K562 (cell line): ENCODE data around the gene DUS3L. TPM values are rescaled to one million over a fixed set of nuclear protein-coding genes. Genes with fewer than 3 reads are reported as not detected.
"Not testable (repeated sequence)": the region's sequence is repeated elsewhere in the genome, so short reads cannot be mapped to it uniquely, and the experiment has no call there.

Experiments
- ATAC-seq: fragments of 200-7000 bp; cut with Tn5 transposase; 3 replicates; pipeline ENCODE4 v1.9.1; 2020; ENCODE audit warnings: moderate library complexity
- BruUV-seq: library from RNA; stranded (reverse); fragments of 400-500 nt; replicated peaks from 2 replicates; lab custom pipeline; 2021; lab: Mats Ljungman, UMichigan
- CTCF ChIA-PET: fragments of 300-600 bp; formaldehyde crosslinking; extraction: SDS; loops from one replicate; lab custom pipeline; 2021; ENCODE audit warnings: low intra/inter-chr PET ratio; lab: Yijun Ruan, JAX
- POLR2A ChIA-PET: fragments of 300-600, 350-650 bp; sonication (Branson Sonifier 250); formaldehyde crosslinking; extraction: SDS; loops from one replicate; lab custom pipeline; 2021; ENCODE audit warnings: antibody characterized with exemption, inconsistent platforms; lab: Yijun Ruan, JAX
- DNase-seq, 4 experiments: peaks; one replicate each; pipeline versions ENCODE4 v3.0.0 to v3.0.0-alpha.2; 2011 to 2018; ENCODE audit warnings: low spot score in 3 of 4, mixed read lengths in 3 of 4; ENCODE audit errors: extremely low read depth in 1 of 4
- FAIRE-seq: peaks from 2 replicates; lab custom pipeline; 2011; peaks lifted over from hg19 to GRCh38; lab: Jason Lieb, UNC
- H2AFZ ChIP-seq: 2 replicates; pipeline ENCODE4 v1.6.0; 2011; ENCODE audit warnings: low read depth, low read length, control low read depth, inconsistent platforms
- H3K27ac ChIP-seq: fragments of 200-600 bp; 3 replicates; pipeline ENCODE4 v1.8.0; 2011; ENCODE audit warnings: low read depth, mild to moderate bottlenecking, control low read depth, inconsistent platforms, low read length, moderate library complexity, mixed read lengths; ENCODE audit errors: extremely low read depth
- H3K27me3 ChIP-seq, 2 experiments: fragments of 300-600 bp in 1 of 2; 2 replicates in 1 of 2; 3 replicates in 1 of 2; pipeline versions ENCODE4 v1.6.0 to v1.8.0; 2011; ENCODE audit warnings: inconsistent platforms in 2 of 2, low read length in 2 of 2, mild to moderate bottlenecking in 1 of 2, mixed read lengths in 1 of 2, moderate library complexity in 1 of 2; ENCODE audit not compliant: control insufficient read depth in 2 of 2, insufficient read depth in 2 of 2
- H3K36me3 ChIP-seq: fragments of 300-600 bp; 3 replicates; pipeline ENCODE4 v1.8.0; 2011; ENCODE audit warnings: mild to moderate bottlenecking, low read length, inconsistent platforms; ENCODE audit not compliant: control insufficient read depth, insufficient read depth
- H3K4me1 ChIP-seq, 2 experiments: fragments of 200-600 bp in 1 of 2; replicated peaks in 1 of 2; 2 replicates in 1 of 2; 3 replicates in 1 of 2; pipeline versions ENCODE4 v1.5.1 to v1.8.0; 2011; ENCODE audit warnings: inconsistent platforms in 2 of 2, low read length in 2 of 2, mild to moderate bottlenecking in 1 of 2, mixed read lengths in 1 of 2, moderate library complexity in 1 of 2; ENCODE audit not compliant: control insufficient read depth in 2 of 2, insufficient read depth in 2 of 2
- H3K4me2 ChIP-seq: 2 replicates; pipeline ENCODE4 v1.6.1; 2011; ENCODE audit warnings: low read length, control low read depth, inconsistent platforms, mixed read lengths; ENCODE audit not compliant: insufficient read depth
- H3K4me3 ChIP-seq: fragments of 200-600 bp; sonication (generic), shearing (Covaris generic); 2 replicates; pipeline ENCODE4 v1.5.1; 2016; ENCODE audit warnings: control low read depth, inconsistent platforms
- H3K79me2 ChIP-seq: fragments of 200-600 bp; 3 replicates; pipeline ENCODE4 v1.8.0; 2011; ENCODE audit warnings: low read length, inconsistent platforms; ENCODE audit not compliant: control insufficient read depth, insufficient read depth
- H3K9ac ChIP-seq, 2 experiments: 2 replicates each; pipeline versions ENCODE4 v1.6.0 to v1.6.1; 2011; ENCODE audit warnings: low read depth in 2 of 2, low read length in 2 of 2, control low read depth in 1 of 2, inconsistent platforms in 1 of 2, mild to moderate bottlenecking in 1 of 2, mixed read lengths in 1 of 2; ENCODE audit not compliant: insufficient read depth in 1 of 2
- H3K9me1 ChIP-seq: one replicate; pipeline ENCODE4 v1.6.0; 2011; ENCODE audit warnings: inconsistent platforms, mild to moderate bottlenecking, low read length, moderate library complexity; ENCODE audit not compliant: control insufficient read depth, insufficient read depth
- H3K9me3 ChIP-seq: replicated peaks from 2 replicates; pipeline ENCODE4 v1.5.1; 2011; ENCODE audit warnings: low read depth, low read length, inconsistent platforms; ENCODE audit not compliant: control insufficient read depth, insufficient read depth
- H4K20me1 ChIP-seq: replicated peaks from 2 replicates; pipeline ENCODE4 v1.6.1; 2011; ENCODE audit warnings: low read length, inconsistent platforms, mixed read lengths; ENCODE audit not compliant: control insufficient read depth, insufficient read depth
- CBX3 ChIP-seq, 2 experiments: IDR thresholded peaks; 1 replicate in 1 of 2; 2 replicates in 1 of 2; pipeline ENCODE4 v1.6.1; 2012; ENCODE audit warnings: inconsistent platforms in 2 of 2, low read length in 2 of 2, borderline replicate concordance in 1 of 2, control low read depth in 1 of 2
- CGGBP1 ChIP-seq: fragments of 250-450 bp; sonication (Bioruptor Pico); IDR thresholded peaks from 2 replicates; pipeline ENCODE4 v1.9.0; 2021; ENCODE audit warnings: mild to moderate bottlenecking
- EP300 ChIP-seq: IDR thresholded peaks from 2 replicates; pipeline ENCODE4 v1.6.1; 2012; ENCODE audit warnings: low read length, improper control_type of control experiment
- KDM1A ChIP-seq, 2 experiments: fragments of 450-650 bp; IDR thresholded peaks; 2 replicates each; pipeline ENCODE4 v1.6.1; 2016; ENCODE audit warnings: mild to moderate bottlenecking in 2 of 2
- NCOA6 ChIP-seq: fragments of 450-650 bp; IDR thresholded peaks from 2 replicates; pipeline ENCODE4 v1.6.1; 2017; ENCODE audit warnings: mild to moderate bottlenecking
- PREB ChIP-seq: sonication (generic); formaldehyde crosslinking; IDR thresholded peaks from 2 replicates; pipeline ENCODE4 v1.8.1; 2023; ENCODE audit warnings: mild to moderate bottlenecking, missing genetic modification reagents
- SMAD4 ChIP-seq: fragments of 250-450 bp; sonication (Bioruptor Pico); conservative IDR thresholded peaks from 2 replicates; pipeline ENCODE4 v1.8.0; 2021; ENCODE audit warnings: inconsistent platforms, mild to moderate bottlenecking, moderate library complexity
- ZNF121 ChIP-seq: sonication (generic); formaldehyde crosslinking; conservative IDR thresholded peaks from 2 replicates; pipeline ENCODE4 v1.8.0; 2022; ENCODE audit warnings: missing genetic modification reagents
- WGBS: fragments of 100-300 bp; shearing (Covaris generic); methylation state at CpG from one replicate; pipeline ENCODE4 v1.1.6; 2016; ENCODE audit warnings: low coverage, mixed read lengths; ENCODE audit not compliant: insufficient coverage; ENCODE audit errors: missing lambda C conversion rate; 5-methylcytosine and 5-hydroxymethylcytosine counted together
- in situ Hi-C: fragments of 300-500 bp; cut with MboI; formaldehyde crosslinking; loops from 4 replicates; pipeline ENCODE4 v1.15.0; 2018; ENCODE audit warnings: inconsistent platforms, mixed read lengths
- intact Hi-C: fragments of 100-400 bp; cut with micrococcal nuclease; formaldehyde crosslinking; loops from 2 replicates; pipeline ENCODE4 v1.14.2; 2022
- polyA plus RNA-seq, 8 experiments: library from polyadenylated mRNA; depleted of rRNA in 4 of 8; stranded (reverse) in 5 of 8; unstranded in 3 of 8; fragments of >200 nt; fragmentation: Nextera tagmentation in 2 of 8; fragmentation: Illumina TruSeq in 1 of 8; extraction: Ambion mirVana in 2 of 8; extraction: Trizol in 1 of 8; gene quantifications; 2 replicates each; pipeline versions ENCODE4 v1.2.1 to v1.2.3, GENCODE V29; 2011 to 2014; ENCODE audit warnings: inconsistent platforms in 1 of 8, missing spikeins in 1 of 8
- total RNA-seq, 7 experiments: library from RNA; depleted of rRNA in 6 of 7; stranded (reverse); fragments of >200 nt in 6 of 7; fragmentation: Illumina TruSeq in 2 of 7; extraction: Trizol in 2 of 7; gene quantifications; 2 replicates each; pipeline versions ENCODE4 v1.2.1 to v1.2.3, GENCODE V29; 2011 to 2021; ENCODE audit warnings: low replicate concordance in 1 of 7
- TF ChIP-seq, protein P1 (sequence below): IDR thresholded peaks from 2 replicates; pipeline ENCODE4 v1.6.1; 2014; ENCODE audit warnings: antibody characterized with exemption

Gene DUS3L
- total and polyA plus RNA-seq, 9 of the 15 experiments (the other 6 are each of a cell fraction or from before 2014, with no cell fraction given), result 1.7 to 102 (median 77.5) TPM

GRCh38 chr19:5780916-5781315, 10.0 kb downstream of the DUS3L start:
- H2AFZ ChIP-seq, in situ Hi-C loops, ATAC-seq, H3K9ac ChIP-seq, H3K27me3 ChIP-seq, BruUV-seq, CTCF ChIA-PET, FAIRE-seq, H3K9me3 ChIP-seq, H3K4me2 ChIP-seq, H3K27ac ChIP-seq, H3K79me2 ChIP-seq, H3K4me3 ChIP-seq, intact Hi-C loops, DNase-seq, H4K20me1 ChIP-seq, H3K9me1 ChIP-seq: not testable (repeated sequence)
- TF ChIP-seq ZNF121 (CRISPR knock-in tag), result 0 out of 2 replicates have a peak, but pooled peaks have one; percentile 26
- Histone ChIP-seq H3K4me1 (peaks cover 0 to 31% of the 10 kb centered on the region in 2 experiments; a peak in 2 of 5 replicates), H3K36me3 (peaks cover 25% of the 10 kb centered on the region; the same call in 2 of the 3 replicates)
- POLR2A ChIA-PET, result interaction anchor here (0.6 to 1.7 kb wide), 3 partner anchors 9 to 598 kb away, joined by 3 to 8 read pairs (median 4); partner anchors contain the start of gene DUS3L
- 49% methylated on average over 8 of the region's 11 CpGs for WGBS

- H2AFZ ChIP-seq, result no peak overlapping the region
- DNase-seq, result no peak
- no peaks in the 10 kb centered on the region for H3K79me2 ChIP-seq
- intact Hi-C loops, result no loop called here
- H3K27ac ChIP-seq, result no peak overlapping the region
- WGBS, result 59% methylated on average over 16 of the region's 17 CpGs
- 0 out of 3 replicates have a peak, but pooled peaks cover 4% of the 10 kb centered on the region for H3K36me3 ChIP-seq
- H3K9me3 ChIP-seq, result no peaks in the 10 kb centered on the region
- FAIRE-seq, result no peak
- POLR2A ChIA-PET, result interaction anchor here (1.3 to 2.3 kb wide), 2 partner anchors 9 to 13 kb away, joined by 4 to 13 read pairs; partner anchors contain the start of gene DUS3L
- peaks cover 2 to 11% of the 10 kb centered on the region in 2 experiments; a peak in 2 of 5 replicates for H3K27me3 ChIP-seq
- in situ Hi-C loops, result no loop called here
- no peak overlapping the region for H3K9ac ChIP-seq
- no peak overlapping the region for H3K4me2 ChIP-seq
- H3K4me3 ChIP-seq, result no peak overlapping the region
- ATAC-seq, result no peak
- no TSS peak for BruUV-seq
- CTCF ChIA-PET, result no interaction called here
- TF ChIP-seq SMAD4 (no peak), EP300 (no peak), PREB (no peak), CGGBP1 (CRISPR knock-in tag) (no peak), NCOA6 (no peak), KDM1A (IDR thresholded peaks at IDR 0.05) (no peak), CBX3 (IDR thresholded peaks at IDR 0.05; ENCODE audit: borderline replicate concordance in 1 of 2, low read length in 2 of 2) (no peak)
- TF ChIP-seq, protein P1, sequence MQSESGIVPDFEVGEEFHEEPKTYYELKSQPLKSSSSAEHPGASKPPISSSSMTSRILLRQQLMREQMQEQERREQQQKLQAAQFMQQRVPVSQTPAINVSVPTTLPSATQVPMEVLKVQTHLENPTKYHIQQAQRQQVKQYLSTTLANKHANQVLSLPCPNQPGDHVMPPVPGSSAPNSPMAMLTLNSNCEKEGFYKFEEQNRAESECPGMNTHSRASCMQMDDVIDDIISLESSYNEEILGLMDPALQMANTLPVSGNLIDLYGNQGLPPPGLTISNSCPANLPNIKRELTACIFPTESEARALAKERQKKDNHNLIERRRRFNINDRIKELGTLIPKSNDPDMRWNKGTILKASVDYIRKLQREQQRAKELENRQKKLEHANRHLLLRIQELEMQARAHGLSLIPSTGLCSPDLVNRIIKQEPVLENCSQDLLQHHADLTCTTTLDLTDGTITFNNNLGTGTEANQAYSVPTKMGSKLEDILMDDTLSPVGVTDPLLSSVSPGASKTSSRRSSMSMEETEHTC, result no peak
- no peaks in the 10 kb centered on the region for H3K9me1 ChIP-seq
- H4K20me1 ChIP-seq, result no peaks in the 10 kb centered on the region
- peaks cover 0 to 18% of the 10 kb centered on the region in 2 experiments; a peak in 3 of 5 replicates for H3K4me1 ChIP-seq
Observed at GRCh38 chr19:5778402-5778801, 12.6 kb downstream of the DUS3L start.
